GM19324 (cell line): ENCODE results near the gene TRMU.

Experiments used
- ATAC-seq: cut with Tn5 transposase; IDR thresholded peaks from one replicate; pipeline ENCODE4 v1.9.1; 2021; ENCODE audit warnings: mild to moderate bottlenecking, moderate library complexity; ENCODE audit not compliant: unreplicated experiment, low FRiP score

TRMU gene

GRCh38 chr22:46354993-46355305 is 19.4 kb downstream of the TRMU start:
- no peak for ATAC-seq

DNA sequence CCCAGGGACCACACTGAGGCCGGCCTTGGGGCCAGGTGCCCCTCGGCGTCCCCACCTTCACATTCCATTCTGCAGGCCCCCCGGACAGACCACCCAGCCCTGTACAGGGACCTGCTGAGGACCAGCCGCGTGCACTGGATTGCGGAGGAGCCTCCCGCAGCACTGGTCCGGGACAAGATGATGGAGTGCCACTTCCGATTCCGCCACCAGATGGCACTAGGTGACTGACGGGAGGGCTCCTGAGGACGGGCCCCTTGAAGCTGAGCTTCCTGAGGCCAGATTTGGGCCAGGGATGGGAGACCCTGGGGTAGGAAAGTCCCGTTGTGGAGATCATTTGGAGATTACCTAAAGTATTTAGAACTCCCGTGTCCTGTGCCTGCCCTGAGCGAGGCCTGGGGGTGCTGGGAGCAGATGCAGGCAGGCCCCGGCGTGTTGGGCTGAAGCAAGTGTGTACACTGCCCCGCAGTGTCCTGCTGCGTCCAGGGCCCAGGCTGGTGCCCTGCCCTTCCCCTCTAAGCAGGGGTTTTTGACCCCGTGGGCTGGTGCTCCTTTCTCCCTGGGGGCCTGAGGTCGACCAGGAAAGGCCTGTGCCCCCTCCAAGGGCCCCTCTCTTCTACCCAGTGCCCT is 20.0 kb downstream of the TRMU start:
- ATAC-seq: no peak

- no peak for ATAC-seq
Measured at GRCh38 chr22:46355996-46356471, 20.5 kb downstream of the TRMU start.

DNA sequence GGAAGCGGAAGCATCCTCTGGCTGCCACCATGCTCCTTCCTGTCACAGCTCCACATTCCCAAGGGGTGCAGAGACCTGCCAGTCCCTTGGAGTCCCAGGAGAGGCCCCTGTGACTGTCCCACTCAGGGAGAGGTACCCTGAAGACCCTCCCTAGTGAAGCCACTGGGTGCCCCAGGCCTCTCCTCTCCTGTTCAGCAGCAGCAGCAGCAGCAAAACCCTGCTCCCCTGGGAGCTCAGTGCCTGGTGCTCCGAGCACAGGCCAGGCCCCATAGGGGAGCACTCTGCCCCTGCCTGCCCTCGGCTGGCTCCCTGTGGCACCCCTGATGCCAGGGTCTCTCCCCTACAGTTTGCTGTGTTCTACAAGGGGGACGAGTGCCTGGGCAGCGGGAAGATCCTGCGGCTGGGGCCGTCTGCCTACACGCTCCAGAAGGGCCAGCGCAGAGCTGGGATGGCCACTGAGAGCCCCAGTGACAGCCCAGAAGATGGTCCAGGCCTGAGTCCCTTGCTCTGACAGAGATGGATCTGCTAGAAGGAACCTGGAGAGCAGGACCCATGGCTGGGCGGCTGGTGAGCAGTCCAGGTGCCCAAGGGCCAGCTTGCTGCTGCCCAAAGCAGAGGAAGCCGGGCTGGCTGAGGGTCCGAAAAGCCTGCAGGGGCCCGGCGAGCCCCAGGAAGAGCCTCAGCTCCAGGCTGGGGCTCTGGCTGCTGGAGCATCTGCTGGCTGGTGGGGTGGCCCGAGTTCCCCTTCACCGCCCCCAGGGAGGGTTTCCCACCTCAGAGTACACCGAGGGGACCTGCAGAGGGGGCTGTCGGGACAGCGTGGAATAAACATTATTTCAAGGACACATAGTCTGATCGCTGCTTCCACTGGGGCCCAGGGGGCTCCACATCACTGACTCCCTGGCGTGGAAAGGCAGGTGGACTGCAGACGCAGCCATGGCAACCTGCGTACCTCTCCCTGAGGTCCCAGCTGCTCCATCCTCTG is 21.3 kb downstream of the TRMU start:
- no peak for ATAC-seq

DNA sequence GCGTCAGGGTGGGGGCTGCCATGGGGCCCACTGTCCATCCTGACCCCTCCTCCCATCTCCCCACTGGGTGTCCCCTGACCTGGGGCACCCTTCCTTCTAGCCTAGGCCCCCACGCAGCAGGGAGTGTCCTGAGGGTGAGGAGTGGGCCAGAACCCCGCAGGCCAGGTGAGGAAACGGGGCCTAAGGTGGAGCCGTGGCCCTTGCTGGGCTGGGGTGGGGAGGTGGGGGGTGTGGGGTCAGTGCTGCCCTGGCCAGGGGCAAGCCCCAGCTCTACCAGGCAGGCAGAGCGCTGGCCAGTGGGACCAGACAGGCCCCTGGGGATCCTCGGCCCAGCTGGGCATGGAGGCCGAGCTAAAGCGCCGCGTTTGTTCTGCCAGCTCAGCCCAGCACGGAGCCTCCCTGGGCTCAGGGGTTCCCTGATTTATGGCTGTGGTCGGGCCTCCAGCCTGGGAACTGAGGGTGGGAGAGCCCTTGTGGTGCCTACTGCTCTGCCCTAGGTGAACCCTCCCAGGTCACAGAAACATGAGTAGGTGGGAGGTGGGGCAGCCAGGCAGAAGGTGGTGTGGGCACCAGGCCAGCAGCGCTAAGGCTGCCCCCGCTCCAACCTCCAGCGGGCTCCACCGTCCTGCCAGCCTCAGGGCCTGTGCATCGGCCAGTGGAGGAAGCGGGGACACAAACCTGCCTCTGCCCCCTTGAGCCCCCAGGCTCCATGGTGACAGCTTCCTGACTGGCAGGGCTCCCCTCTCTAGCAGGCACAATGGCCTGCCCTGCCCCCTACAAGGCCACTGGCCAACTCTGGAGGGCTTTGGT is 22.4 kb downstream of the TRMU start:
- ATAC-seq: no peak

DNA sequence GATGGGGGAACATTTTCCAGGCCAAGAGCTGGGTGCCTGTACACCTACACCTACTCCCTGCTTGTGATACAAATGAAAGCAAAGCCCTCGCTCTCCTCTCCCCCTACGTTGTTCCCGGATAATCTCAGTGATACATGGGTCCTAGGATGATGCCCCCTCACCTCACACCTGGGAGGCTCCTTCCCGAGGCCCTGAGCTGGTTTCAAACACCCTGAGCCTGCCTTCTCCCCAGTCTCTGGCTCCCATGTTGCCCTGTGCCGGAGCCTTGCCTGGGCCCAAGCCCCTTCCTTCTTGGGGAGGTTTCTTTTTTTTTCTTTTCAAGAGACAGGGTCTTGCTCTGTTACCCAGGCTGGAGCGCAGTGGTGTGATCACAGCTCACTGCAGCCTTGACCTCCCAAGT is 23.3 kb downstream of the TRMU start:
- no peak for ATAC-seq

GRCh38 chr22:46359362-46359761 is 23.8 kb downstream of the TRMU start:
- ATAC-seq: no peak

DNA sequence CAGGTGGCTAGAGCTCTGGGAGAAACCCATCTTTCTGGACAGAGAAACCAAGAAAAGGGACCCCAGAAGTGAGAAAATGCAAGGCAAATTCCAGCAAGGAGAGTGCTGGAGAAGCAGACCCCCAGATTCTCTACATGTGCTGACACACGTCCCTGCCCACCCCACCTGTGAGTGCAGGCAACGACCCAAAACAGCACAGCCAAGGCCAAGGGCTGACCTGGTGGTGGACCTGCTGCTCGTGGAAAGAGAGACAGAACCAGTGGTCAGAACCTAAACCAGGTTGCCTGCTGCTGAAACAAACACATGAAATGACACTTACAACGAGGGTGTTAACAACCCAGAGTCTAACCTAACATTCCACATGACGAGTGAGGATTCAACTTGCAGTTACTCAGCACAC is 24.6 kb downstream of the TRMU start:
- no peak for ATAC-seq

- ATAC-seq: no peak
Measured at GRCh38 chr22:46360891-46361290, 25.4 kb downstream of the TRMU start.

DNA sequence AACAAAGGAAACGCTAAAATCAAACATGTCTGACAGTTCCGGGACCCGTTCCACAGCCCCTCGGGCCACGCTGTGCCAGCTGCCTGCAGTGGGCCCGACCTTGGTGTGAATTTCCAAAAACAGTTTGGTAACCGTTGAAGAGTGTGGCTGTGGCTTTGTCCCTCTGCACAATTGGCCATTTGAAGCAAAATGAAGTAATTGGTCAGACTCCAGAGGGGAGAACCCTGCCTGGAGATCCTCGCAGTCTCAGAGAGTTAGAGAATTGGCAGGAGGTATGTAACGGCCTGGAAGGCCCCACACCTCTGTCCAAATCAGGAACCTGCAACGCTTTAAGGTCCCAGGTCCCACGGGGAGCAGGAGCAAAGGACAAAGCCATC is 26.3 kb downstream of the TRMU start:
- no peak for ATAC-seq

DNA sequence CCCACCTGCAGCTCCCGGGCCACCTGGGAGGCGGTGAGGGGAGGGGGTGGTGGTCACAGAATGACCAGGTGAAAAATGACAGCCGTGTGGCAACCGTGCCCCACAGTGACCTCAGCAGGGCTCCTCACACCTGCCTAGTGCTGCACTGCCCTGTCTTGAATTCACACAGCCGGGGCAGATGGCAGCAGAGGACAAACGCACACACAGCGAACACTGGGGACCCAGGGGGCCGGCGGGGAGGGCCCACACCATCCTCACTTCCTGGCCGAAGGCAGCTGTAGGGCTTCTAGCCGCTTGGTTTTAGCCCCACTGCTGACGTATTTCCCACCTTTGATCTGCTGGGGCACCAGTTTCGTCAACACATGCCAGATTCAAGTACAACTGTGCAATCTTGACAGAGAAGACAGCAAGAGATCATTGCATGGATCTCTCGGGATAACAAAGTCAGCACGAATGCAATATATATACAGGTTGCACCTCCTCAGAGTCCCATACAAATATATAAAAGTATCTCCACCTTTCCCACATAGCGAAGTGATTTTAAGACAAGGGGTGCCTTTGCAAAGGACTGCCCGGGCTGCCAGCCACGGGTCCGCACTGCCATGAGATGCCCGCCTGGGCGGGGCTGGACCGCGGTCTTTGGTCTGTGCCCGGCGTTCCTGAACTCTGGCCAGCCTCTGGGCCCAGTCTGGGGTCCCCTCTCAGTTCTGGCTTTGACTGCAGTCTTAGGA is 26.9 kb downstream of the TRMU start:
- no peak for ATAC-seq

GRCh38 chr22:46362934-46363515 is 27.5 kb downstream of the TRMU start:
- ATAC-seq: no peak

GRCh38 chr22:46363611-46364321 is 28.3 kb downstream of the TRMU start:
- ATAC-seq: no peak

DNA sequence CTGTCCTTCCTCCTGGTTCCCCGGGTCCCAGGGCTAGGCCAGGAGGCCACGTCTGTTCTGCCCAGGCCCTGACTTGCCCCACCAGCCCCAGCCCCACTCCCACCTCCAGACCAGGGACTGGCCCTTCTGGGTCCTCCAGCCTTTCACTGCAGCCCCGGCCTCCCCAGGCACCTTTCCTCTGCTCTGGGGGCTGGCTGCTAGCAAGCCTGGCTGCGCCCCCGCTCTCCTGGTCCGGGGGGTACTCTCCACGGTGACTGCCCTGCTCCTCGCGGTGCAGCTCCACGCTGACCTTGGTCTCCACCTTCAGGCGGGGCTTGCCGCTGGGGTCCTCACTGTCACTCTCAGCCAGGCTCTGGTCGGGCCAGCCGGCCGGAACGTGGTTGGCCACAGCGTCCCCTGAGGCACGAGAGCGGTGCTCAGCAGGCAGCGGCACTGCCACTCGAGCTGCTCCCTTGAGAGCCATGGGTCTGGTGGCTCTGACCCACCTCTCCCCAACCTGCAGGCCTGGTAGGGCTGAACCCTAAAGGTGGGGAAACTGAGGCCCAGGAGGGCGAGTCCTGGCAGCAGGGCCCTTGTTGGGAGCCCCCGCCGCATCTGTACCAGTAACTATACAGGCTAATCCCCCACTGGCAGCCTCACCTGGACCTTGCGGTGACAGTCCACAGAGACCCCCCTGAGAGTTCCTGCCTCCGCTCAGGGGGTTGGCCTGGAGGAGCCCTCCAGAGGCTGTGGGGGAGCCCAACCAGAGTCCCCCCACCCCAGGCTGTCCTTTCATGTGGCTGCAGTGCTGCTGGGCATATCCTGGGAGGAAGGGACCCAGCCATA is 29.0 kb downstream of the TRMU start:
- ATAC-seq: no peak

DNA sequence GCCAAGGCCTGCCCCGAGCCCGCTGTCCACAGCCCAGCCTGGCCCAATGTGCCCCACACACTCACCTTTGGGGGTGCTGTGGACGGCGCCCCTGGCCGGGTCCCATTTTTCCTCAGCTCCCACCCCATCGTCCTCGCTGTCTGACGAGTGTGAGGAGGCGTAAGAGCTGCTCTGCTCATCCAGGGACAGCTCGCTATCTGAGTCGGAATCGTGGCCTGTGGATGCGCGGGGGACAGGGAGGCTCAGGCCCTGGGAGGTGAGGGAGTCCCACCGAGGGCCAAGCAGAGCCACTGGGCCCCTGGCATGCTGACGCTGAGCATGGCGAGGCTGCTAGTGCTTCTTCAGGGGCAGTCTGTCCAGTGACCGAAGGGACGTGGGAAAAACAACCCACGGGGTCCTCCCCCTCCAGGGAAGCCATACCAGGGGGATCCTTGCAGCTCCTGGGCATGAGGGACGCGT is 29.7 kb downstream of the TRMU start:
- ATAC-seq: no peak

GRCh38 chr22:46366327-46366731 is 30.8 kb downstream of the TRMU start:
- ATAC-seq: no peak

GRCh38 chr22:46366801-46367706 is 31.5 kb downstream of the TRMU start:
- no peak for ATAC-seq
